Breast epithelium (tissue), 3 donors: Measurements from ENCODE around the gene ZNF425.

Source experiments
- POLR2A ChIP-seq: fragments of 450-650 bp; IDR thresholded peaks from one replicate; pipeline ENCODE4 v1.6.1; 2016; ENCODE audit warnings: antibody characterized with exemption, mild to moderate bottlenecking, moderate library complexity
- POLR2AphosphoS5 ChIP-seq, 3 donors: sonication (generic); formaldehyde crosslinking; IDR thresholded peaks; one replicate each; pipeline ENCODE4 v1.6.1; 2017; ENCODE audit warnings: antibody characterized with exemption in 3 of 3
- TF ChIP-seq, protein P1 (sequence below), 3 donors: fragments of 450-650 bp; IDR thresholded peaks; one replicate each; pipeline ENCODE4 v1.5.1; 2016 to 2017; ENCODE audit warnings: antibody characterized with exemption in 3 of 3, mild to moderate bottlenecking in 3 of 3, moderate library complexity in 3 of 3

DNA sequence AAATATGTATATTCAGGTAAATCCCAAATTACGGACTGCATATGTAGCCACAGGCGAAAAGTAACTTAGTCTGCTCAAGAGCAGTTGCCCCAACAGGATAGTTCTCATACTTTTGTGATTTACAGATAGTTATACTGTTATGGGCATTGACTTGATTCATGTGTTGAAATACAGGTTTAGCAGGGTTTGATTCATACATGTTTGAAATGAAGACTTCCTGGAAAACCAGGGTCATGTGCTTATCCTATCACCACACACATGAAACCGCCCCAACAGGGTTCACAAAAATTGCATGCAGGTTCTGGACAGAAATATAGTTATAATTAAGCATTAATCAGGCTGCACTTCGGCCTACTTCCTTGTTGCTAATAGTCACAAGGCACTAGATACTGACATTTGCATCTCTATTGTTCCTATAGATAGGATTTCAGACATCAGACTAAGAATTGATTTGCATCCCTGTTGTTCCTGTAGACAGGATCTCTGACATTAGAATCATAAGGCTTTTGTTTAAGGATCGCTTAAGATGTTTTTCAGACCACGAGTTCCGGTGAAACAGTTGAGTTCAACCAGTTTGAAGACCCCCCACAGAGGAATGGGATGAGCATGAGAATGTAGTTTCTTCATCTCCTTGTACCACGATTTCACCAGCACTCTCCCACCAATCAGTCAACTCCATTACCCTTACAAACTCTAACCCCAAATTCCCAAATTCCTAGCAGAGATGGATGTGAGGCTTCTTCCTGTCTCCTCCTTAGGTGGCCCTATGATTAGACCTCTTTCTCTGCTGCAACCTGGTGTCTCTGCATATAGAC is 19.1 kb upstream of the ZNF425 start:
- TF ChIP-seq POLR2A, result no peak
- TF ChIP-seq, protein P1, sequence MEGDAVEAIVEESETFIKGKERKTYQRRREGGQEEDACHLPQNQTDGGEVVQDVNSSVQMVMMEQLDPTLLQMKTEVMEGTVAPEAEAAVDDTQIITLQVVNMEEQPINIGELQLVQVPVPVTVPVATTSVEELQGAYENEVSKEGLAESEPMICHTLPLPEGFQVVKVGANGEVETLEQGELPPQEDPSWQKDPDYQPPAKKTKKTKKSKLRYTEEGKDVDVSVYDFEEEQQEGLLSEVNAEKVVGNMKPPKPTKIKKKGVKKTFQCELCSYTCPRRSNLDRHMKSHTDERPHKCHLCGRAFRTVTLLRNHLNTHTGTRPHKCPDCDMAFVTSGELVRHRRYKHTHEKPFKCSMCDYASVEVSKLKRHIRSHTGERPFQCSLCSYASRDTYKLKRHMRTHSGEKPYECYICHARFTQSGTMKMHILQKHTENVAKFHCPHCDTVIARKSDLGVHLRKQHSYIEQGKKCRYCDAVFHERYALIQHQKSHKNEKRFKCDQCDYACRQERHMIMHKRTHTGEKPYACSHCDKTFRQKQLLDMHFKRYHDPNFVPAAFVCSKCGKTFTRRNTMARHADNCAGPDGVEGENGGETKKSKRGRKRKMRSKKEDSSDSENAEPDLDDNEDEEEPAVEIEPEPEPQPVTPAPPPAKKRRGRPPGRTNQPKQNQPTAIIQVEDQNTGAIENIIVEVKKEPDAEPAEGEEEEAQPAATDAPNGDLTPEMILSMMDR (IDR thresholded peaks at IDR 0.05), result no peak
- peak in 2 of 3 donors; percentile 20 to 33 for TF ChIP-seq POLR2AphosphoS5 (IDR thresholded peaks at IDR 0.05)
